Neural crest cell (in vitro differentiated cells): ENCODE results near the gene ELP5. TPM values are rescaled to one million over a fixed set of nuclear protein-coding genes. Genes with fewer than 3 reads are reported as not detected.

Source experiments
- DNase-seq: peaks from one replicate; pipeline ENCODE4 v3.0.0; 2021; ENCODE audit warnings: low read depth, mixed read lengths, low spot score
- H3K27ac Mint-ChIP-seq: one replicate; pipeline ENCODE4 v1.8.0; 2021; ENCODE audit warnings: mild to moderate bottlenecking, mixed read lengths; ENCODE audit not compliant: unreplicated experiment
- H3K27me3 Mint-ChIP-seq: 2 replicates; pipeline ENCODE4 v1.8.0; 2021; ENCODE audit warnings: low read depth, mild to moderate bottlenecking, mixed read lengths
- H3K36me3 Mint-ChIP-seq: 2 replicates; pipeline ENCODE4 v1.8.0; 2021; ENCODE audit warnings: low read depth, mild to moderate bottlenecking, mixed read lengths
- H3K4me1 Mint-ChIP-seq: 2 replicates; pipeline ENCODE4 v1.8.0; 2021; ENCODE audit warnings: mixed read lengths
- H3K4me3 Mint-ChIP-seq: one replicate; pipeline ENCODE4 v1.8.0; 2021; ENCODE audit warnings: mild to moderate bottlenecking, mixed read lengths
- H3K9me3 Mint-ChIP-seq: 2 replicates; pipeline ENCODE4 v1.8.0; 2021; ENCODE audit warnings: mixed read lengths
- total RNA-seq: library from RNA; stranded (reverse); gene quantifications from 2 replicates; pipeline ENCODE4 v1.2.1, GENCODE V29; 2021
- TF ChIP-seq, protein P1 (sequence below): fragments of 200-600 bp; sonication (generic); conservative IDR thresholded peaks from 2 replicates; pipeline ENCODE4 v1.5.0; 2021; ENCODE audit warnings: antibody characterized with exemption, mild to moderate bottlenecking

Gene ELP5
- total RNA-seq, 1 donor from 2014 or later, result 77.4 TPM

DNA sequence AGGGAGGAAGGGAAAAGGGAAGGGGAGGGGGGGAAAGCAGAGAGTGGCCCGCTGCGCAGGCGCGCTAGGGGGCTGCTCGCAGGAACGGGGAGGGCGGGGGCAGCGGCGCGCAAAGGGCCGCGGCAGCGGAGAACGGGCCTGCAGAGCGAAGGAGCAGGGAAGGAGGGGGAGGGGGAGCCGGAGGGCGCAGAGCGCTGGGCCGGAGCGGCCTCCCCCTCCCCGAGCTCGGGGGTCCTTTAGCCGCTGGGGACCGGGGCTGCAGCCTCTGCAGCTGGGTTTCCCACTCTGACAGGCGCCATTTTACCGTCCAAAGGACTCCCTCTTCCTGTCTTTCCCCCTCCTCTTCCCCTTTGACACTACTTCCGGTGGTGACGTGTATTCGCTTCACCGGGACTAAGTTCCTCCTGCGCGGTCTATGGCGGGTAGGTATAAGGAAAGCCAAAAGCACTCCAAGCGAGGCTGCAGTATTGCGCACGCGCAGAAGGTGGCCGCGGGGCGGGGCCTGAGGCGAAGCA is 297 bp upstream of the ELP5 start, which contains the start of gene CTDNEP1:
Gene CTDNEP1, minus strand, starts transcription at position 74 of the 515 bp plus-strand sequence. CDS start 438 bp downstream, outside the sequence.
- DNase-seq, result peak; percentile 100
- H3K4me3 Mint-ChIP-seq, result peak within 1 kb of the TSS; percentile 99
- H3K9me3 Mint-ChIP-seq, result no peaks in the 10 kb centered on the region
- peaks cover 16% of the 10 kb centered on the region for H3K36me3 Mint-ChIP-seq
- H3K4me1 Mint-ChIP-seq, result peaks cover 41% of the 10 kb centered on the region
- peaks cover 5% of the 10 kb centered on the region for H3K27me3 Mint-ChIP-seq
- H3K27ac Mint-ChIP-seq, result peak within 1 kb of the TSS; percentile 100
- TF ChIP-seq, protein P1, sequence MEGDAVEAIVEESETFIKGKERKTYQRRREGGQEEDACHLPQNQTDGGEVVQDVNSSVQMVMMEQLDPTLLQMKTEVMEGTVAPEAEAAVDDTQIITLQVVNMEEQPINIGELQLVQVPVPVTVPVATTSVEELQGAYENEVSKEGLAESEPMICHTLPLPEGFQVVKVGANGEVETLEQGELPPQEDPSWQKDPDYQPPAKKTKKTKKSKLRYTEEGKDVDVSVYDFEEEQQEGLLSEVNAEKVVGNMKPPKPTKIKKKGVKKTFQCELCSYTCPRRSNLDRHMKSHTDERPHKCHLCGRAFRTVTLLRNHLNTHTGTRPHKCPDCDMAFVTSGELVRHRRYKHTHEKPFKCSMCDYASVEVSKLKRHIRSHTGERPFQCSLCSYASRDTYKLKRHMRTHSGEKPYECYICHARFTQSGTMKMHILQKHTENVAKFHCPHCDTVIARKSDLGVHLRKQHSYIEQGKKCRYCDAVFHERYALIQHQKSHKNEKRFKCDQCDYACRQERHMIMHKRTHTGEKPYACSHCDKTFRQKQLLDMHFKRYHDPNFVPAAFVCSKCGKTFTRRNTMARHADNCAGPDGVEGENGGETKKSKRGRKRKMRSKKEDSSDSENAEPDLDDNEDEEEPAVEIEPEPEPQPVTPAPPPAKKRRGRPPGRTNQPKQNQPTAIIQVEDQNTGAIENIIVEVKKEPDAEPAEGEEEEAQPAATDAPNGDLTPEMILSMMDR, result no peak

- peak overlapping the region; percentile 100 for H3K27ac Mint-ChIP-seq
- peaks cover 41% of the 10 kb centered on the region for H3K4me1 Mint-ChIP-seq
- DNase-seq, result no peak
- peaks cover 18% of the 10 kb centered on the region for H3K36me3 Mint-ChIP-seq
- TF ChIP-seq, protein P1, result no peak
- H3K9me3 Mint-ChIP-seq, result no peaks in the 10 kb centered on the region
- peaks cover 7% of the 10 kb centered on the region for H3K27me3 Mint-ChIP-seq
- H3K4me3 Mint-ChIP-seq, result peak overlapping the region; percentile 95
These were observed 1.1 kb downstream of the ELP5 start for GRCh38 chr17:7253082-7253481.

DNA sequence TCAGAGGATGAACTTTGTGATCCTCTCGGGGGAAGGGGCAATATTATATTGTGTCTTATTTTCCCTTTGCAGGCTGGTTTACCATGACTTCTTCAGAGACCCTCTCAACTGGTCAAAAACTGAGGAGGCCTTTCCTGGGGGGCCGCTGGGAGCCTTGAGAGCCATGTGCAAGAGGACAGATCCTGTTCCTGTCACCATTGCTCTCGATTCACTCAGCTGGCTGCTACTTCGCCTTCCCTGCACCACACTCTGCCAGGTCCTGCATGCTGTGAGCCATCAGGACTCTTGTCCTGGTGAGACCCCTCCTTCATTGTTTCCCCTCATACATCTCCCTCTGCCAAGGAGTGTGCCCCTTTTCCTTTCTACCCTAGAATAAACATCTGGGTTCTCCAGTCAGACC is 2.5 kb downstream of the ELP5 start:
- H3K36me3 Mint-ChIP-seq, result peaks cover 23% of the 10 kb centered on the region
- H3K4me1 Mint-ChIP-seq, result peaks cover 32% of the 10 kb centered on the region
- H3K27ac Mint-ChIP-seq, result no peak overlapping the region
- TF ChIP-seq, protein P1, result no peak
- peak overlapping the region; percentile 84 for H3K4me3 Mint-ChIP-seq
- peaks cover 16% of the 10 kb centered on the region for H3K27me3 Mint-ChIP-seq
- no peak for DNase-seq
- no peaks in the 10 kb centered on the region for H3K9me3 Mint-ChIP-seq

- Mint-ChIP-seq H3K4me3 (peak overlapping the region; percentile 53), H3K36me3 (peaks cover 22% of the 10 kb centered on the region), H3K27ac (no peak overlapping the region)
These were observed 4.9 kb downstream of the ELP5 start for GRCh38 chr17:7256766-7257456.

GRCh38 chr17:7258731-7259554 is 6.9 kb downstream of the ELP5 start:
- no peak for DNase-seq
- TF ChIP-seq, protein P1, result no peak
- Mint-ChIP-seq H3K4me3 (peak overlapping the region; percentile 19), H3K36me3 (peaks cover 17% of the 10 kb centered on the region), H3K4me1 (peaks cover 11% of the 10 kb centered on the region), H3K27ac (no peak overlapping the region), H3K27me3 (peaks cover 58% of the 10 kb centered on the region), H3K9me3 (no peaks in the 10 kb centered on the region)

More at GRCh38 chr17:7256766-7257456, 4.9 kb downstream of the ELP5 start:
- no peak for DNase-seq
- TF ChIP-seq, protein P1, result no peak
- Mint-ChIP-seq H3K4me1 (peaks cover 15% of the 10 kb centered on the region), H3K27me3 (peaks cover 38% of the 10 kb centered on the region), H3K9me3 (no peaks in the 10 kb centered on the region)
